Stimulated activated memory B cell treated with anti-CD40 and anti-IgM and Interleukin-4, amounts not matched to agents 10 μg/mL and 1 μg/mL and 100 μg/mL, for 72 hours (primary cell): ENCODE results near the gene ENDOD1.
A peak's percentile ranks its signal among the peaks of the same experiment; 100 is the strongest.
"Not testable (repeated sequence)": the region's sequence is repeated elsewhere in the genome, so short reads cannot be mapped to it uniquely, and the experiment has no call there.

Source experiments
- ATAC-seq: fragments of 150-1000 bp; cut with Tn5 transposase; 2 replicates; pipeline ENCODE4 v1.10.0; 2021
- H3K27ac Mint-ChIP-seq: one replicate; pipeline ENCODE4 v1.8.0; 2022; ENCODE audit warnings: mild to moderate bottlenecking, mixed read lengths
- H3K27me3 Mint-ChIP-seq: one replicate; pipeline ENCODE4 v1.8.0; 2022; ENCODE audit warnings: mixed read lengths
- H3K36me3 Mint-ChIP-seq: one replicate; pipeline ENCODE4 v1.8.0; 2022; ENCODE audit warnings: mixed read lengths
- H3K4me1 Mint-ChIP-seq: one replicate; pipeline ENCODE4 v1.8.0; 2022; ENCODE audit warnings: mixed read lengths
- H3K4me3 Mint-ChIP-seq: one replicate; pipeline ENCODE4 v1.8.0; 2022; ENCODE audit warnings: mild to moderate bottlenecking, moderate library complexity, mixed read lengths
- H3K9me3 Mint-ChIP-seq: one replicate; pipeline ENCODE4 v1.8.0; 2022; ENCODE audit warnings: mixed read lengths

ENDOD1 gene

DNA sequence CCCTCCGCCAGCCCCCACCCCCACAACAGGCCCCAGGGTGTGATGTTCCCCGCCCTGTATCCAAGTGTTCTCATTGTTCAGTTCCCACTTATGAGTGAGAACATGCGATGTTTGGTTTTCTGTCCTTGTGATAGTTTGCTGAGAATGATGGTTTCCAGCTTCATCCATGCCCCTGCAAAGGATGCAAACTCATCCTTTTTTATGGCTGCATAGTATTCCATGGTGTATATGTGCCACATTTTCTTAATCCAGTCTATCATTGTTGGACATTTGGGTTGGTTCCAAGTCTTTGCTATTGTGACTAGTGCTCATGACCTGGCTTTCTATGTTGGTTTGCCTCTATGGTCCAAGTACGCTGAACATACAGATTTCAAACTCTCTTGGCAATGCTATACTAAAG, 47.1 kb downstream of the ENDOD1 start:
- not testable (repeated sequence) for H3K4me3 Mint-ChIP-seq, H3K4me1 Mint-ChIP-seq, H3K27ac Mint-ChIP-seq, H3K9me3 Mint-ChIP-seq, ATAC-seq, H3K36me3 Mint-ChIP-seq, H3K27me3 Mint-ChIP-seq

DNA sequence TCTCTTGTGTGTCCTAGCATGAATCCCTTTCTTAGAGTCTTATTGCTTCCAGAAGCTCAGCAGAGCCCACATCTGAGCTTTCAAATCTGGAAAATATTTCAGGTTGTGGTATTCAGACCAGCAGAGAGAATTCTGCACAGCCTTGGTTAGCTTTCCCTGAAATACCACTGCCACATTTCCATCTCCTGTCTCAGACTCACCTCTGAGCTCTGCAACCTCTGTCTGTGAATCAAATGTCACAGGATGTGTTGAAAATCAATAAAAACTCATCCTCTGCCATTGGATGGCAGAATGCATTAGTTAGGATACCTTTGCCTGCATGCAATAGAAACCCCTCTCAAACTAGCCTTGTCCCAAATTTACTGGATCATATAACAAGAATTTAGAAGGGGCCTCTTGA, 47.7 kb downstream of the ENDOD1 start:
- H3K4me3 Mint-ChIP-seq, result no peak overlapping the region
- no peaks in the 10 kb centered on the region for H3K4me1 Mint-ChIP-seq
- no peak overlapping the region for H3K27ac Mint-ChIP-seq
- no peak for ATAC-seq
- H3K36me3 Mint-ChIP-seq, result peaks cover 2% of the 10 kb centered on the region
- H3K9me3 Mint-ChIP-seq, result no peaks in the 10 kb centered on the region
- H3K27me3 Mint-ChIP-seq, result no peaks in the 10 kb centered on the region

- no peaks in the 10 kb centered on the region for H3K27me3 Mint-ChIP-seq
- no peaks in the 10 kb centered on the region for H3K9me3 Mint-ChIP-seq
- H3K4me1 Mint-ChIP-seq, result peaks cover 8% of the 10 kb centered on the region
- no peaks in the 10 kb centered on the region for H3K36me3 Mint-ChIP-seq
- no peak overlapping the region for H3K4me3 Mint-ChIP-seq
- ATAC-seq, result peak; percentile 79
- H3K27ac Mint-ChIP-seq, result no peak overlapping the region
Measured at GRCh38 chr11:95138448-95138847, 48.8 kb downstream of the ENDOD1 start.

GRCh38 chr11:95140397-95141033, 50.9 kb downstream of the ENDOD1 start:
- ATAC-seq, result no peak
- Mint-ChIP-seq H3K4me1 (peaks cover 8% of the 10 kb centered on the region), H3K27ac (no peak overlapping the region), H3K27me3 (peaks cover 9% of the 10 kb centered on the region), H3K36me3 (no peaks in the 10 kb centered on the region), H3K9me3 (no peaks in the 10 kb centered on the region), H3K4me3 (no peak overlapping the region)

DNA sequence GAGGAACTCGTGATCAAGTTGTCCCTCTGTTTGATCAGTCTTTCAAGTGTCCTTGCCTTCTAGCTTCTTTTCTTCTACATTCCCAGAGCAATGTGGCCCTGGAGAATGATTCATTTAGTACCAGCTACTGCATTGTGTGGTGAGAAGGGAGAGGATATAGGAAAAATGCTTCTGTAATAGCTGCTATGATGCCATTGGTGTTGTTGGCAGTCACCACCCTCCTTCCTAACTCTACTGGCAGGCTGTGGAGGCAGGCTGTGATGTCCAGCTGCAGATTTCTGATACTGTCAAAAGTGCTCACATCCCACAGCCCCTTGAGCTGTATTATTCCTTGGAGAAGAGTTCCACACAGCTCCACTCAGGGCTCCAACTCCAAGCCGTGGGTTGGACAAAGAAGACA, 52.8 kb downstream of the ENDOD1 start:
- ATAC-seq, result no peak
- peaks cover 8% of the 10 kb centered on the region for H3K4me1 Mint-ChIP-seq
- no peak overlapping the region for H3K27ac Mint-ChIP-seq
- H3K36me3 Mint-ChIP-seq, result no peaks in the 10 kb centered on the region
- H3K9me3 Mint-ChIP-seq, result no peaks in the 10 kb centered on the region
- H3K4me3 Mint-ChIP-seq, result no peak overlapping the region
- peaks cover 9% of the 10 kb centered on the region for H3K27me3 Mint-ChIP-seq

DNA sequence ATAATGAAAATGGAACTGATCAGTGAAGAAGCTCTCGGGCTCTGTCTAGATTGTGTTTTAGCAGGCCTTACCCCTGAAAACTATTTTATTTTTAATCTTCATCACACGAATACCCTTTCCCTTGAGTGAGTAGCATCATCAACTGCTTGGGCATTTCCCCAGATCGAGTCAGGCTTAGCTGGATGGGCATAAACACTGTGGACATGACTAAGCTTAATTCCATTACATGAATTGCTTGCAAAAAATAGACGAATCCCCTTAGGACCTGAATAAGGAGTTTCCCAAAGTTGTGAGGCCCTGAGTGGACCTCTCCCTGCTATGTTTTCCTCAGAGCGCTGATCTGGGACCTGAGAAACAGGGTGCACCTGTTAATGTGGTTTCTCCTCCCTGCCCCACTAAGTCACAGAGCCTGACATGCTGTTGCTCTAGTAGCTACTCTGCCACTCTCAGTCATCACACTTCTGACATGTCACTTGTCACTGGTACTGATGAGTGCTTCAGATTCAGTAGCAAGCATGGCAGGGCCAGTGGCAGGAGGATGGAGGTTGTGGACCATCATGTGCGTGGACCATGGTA, 53.5 kb downstream of the ENDOD1 start:
- Mint-ChIP-seq H3K9me3 (no peaks in the 10 kb centered on the region), H3K27me3 (peaks cover 9% of the 10 kb centered on the region)
- ATAC-seq, result no peak

GRCh38 chr11:95144313-95145235, 54.9 kb downstream of the ENDOD1 start:
- H3K9me3 Mint-ChIP-seq, result no peaks in the 10 kb centered on the region
- H3K27ac Mint-ChIP-seq, result no peak overlapping the region
- H3K4me1 Mint-ChIP-seq, result peaks cover 10% of the 10 kb centered on the region
- H3K36me3 Mint-ChIP-seq, result no peaks in the 10 kb centered on the region
- H3K27me3 Mint-ChIP-seq, result peaks cover 9% of the 10 kb centered on the region
- ATAC-seq, result no peak
- no peak overlapping the region for H3K4me3 Mint-ChIP-seq

More for the DNA sequence above, 53.5 kb downstream of the ENDOD1 start:
- Mint-ChIP-seq H3K4me3 (no peak overlapping the region), H3K36me3 (no peaks in the 10 kb centered on the region), H3K4me1 (peaks cover 8% of the 10 kb centered on the region), H3K27ac (no peak overlapping the region)

- H3K4me1 Mint-ChIP-seq, result peaks cover 18% of the 10 kb centered on the region
- H3K36me3 Mint-ChIP-seq, result no peaks in the 10 kb centered on the region
- H3K27ac Mint-ChIP-seq, result no peak overlapping the region
- ATAC-seq, result no peak
- no peak overlapping the region for H3K4me3 Mint-ChIP-seq
- no peaks in the 10 kb centered on the region for H3K9me3 Mint-ChIP-seq
- H3K27me3 Mint-ChIP-seq, result peaks cover 9% of the 10 kb centered on the region
Measured at GRCh38 chr11:95145430-95146060, 55.9 kb downstream of the ENDOD1 start.

DNA sequence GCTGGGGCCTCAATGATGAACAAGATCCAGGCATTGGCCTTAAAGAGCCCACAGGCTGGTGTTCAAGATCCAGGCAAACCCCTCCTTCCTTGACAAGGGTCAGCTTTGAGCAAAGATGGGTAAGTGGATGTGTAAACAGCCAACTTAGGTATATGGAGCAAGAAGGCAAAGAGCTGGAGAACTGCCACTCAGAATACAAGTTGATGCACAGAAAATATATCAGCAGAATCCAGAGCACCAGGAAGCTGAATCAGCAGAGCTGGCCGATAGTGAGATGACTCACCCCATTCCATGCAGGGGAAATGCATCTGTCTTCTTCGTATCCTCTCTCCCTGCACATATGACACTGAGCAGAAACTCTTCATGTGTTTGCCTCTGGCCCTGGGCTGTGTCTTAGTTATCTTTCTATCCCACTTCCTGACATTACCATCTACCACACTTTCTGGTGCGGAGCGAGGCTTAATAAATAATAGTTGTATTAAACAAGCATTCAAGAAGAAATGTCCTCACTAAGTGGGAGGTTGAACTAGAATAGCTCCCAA, 57.8 kb downstream of the ENDOD1 start:
- no peak for ATAC-seq

DNA sequence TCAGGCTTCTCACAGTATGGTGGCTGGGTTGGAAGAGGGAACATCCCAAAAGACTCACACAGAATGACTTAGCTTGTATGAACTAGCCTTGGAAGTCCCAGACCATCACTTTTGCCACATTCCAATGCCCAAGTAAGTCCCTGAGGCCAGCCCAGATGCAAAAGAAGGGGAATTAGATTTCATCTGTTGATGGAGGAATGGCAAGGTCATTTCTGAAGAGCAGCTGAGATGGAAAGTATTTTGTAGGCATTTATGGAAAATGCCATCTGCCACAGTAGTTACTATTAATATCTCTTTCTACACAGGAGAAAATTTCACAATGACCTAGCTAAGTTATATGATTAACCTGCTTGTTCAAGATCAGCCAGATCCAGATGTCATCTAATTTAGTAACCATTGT, 58.8 kb downstream of the ENDOD1 start:
- H3K4me3 Mint-ChIP-seq, result no peak overlapping the region
- H3K4me1 Mint-ChIP-seq, result peaks cover 31% of the 10 kb centered on the region
- ATAC-seq, result no peak
- H3K9me3 Mint-ChIP-seq, result no peaks in the 10 kb centered on the region
- H3K36me3 Mint-ChIP-seq, result no peaks in the 10 kb centered on the region
- peaks cover 9% of the 10 kb centered on the region for H3K27me3 Mint-ChIP-seq
- no peak overlapping the region for H3K27ac Mint-ChIP-seq

More for the DNA sequence above, 57.8 kb downstream of the ENDOD1 start:
- peaks cover 30% of the 10 kb centered on the region for H3K4me1 Mint-ChIP-seq
- no peak overlapping the region for H3K4me3 Mint-ChIP-seq
- no peaks in the 10 kb centered on the region for H3K9me3 Mint-ChIP-seq
- no peaks in the 10 kb centered on the region for H3K36me3 Mint-ChIP-seq
- H3K27me3 Mint-ChIP-seq, result peaks cover 9% of the 10 kb centered on the region
- no peak overlapping the region for H3K27ac Mint-ChIP-seq

DNA sequence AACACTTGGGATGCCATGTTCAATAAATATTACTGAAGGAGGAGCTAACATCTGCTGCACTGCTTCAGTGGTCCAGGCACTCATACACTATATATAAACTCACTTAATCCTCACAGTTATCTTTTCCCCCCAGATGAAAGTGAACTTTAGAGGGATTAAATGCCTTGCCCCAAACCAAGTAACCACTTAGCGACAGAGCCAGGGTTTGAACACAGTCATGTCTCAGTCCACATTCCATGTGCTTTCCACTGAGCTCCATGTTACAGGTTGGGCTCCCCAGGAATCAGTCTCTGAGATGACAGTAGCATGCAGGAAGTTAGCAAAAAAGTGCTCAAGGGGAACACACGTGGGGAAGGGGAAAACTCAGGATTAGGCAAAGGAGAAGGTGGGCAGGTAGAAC, 59.3 kb downstream of the ENDOD1 start:
- Mint-ChIP-seq H3K27me3 (peaks cover 9% of the 10 kb centered on the region), H3K9me3 (no peaks in the 10 kb centered on the region), H3K27ac (no peak overlapping the region), H3K4me3 (no peak overlapping the region), H3K36me3 (no peaks in the 10 kb centered on the region), H3K4me1 (peaks cover 36% of the 10 kb centered on the region)
- ATAC-seq, result no peak

- ATAC-seq, result no peak
- H3K9me3 Mint-ChIP-seq, result no peaks in the 10 kb centered on the region
- H3K36me3 Mint-ChIP-seq, result no peaks in the 10 kb centered on the region
- H3K4me1 Mint-ChIP-seq, result peaks cover 44% of the 10 kb centered on the region
- peak overlapping the region; percentile 79 for H3K27ac Mint-ChIP-seq
- H3K27me3 Mint-ChIP-seq, result peaks cover 2% of the 10 kb centered on the region
- H3K4me3 Mint-ChIP-seq, result peak overlapping the region; percentile 83
Measured at GRCh38 chr11:95149651-95150364, 60.2 kb downstream of the ENDOD1 start.

DNA sequence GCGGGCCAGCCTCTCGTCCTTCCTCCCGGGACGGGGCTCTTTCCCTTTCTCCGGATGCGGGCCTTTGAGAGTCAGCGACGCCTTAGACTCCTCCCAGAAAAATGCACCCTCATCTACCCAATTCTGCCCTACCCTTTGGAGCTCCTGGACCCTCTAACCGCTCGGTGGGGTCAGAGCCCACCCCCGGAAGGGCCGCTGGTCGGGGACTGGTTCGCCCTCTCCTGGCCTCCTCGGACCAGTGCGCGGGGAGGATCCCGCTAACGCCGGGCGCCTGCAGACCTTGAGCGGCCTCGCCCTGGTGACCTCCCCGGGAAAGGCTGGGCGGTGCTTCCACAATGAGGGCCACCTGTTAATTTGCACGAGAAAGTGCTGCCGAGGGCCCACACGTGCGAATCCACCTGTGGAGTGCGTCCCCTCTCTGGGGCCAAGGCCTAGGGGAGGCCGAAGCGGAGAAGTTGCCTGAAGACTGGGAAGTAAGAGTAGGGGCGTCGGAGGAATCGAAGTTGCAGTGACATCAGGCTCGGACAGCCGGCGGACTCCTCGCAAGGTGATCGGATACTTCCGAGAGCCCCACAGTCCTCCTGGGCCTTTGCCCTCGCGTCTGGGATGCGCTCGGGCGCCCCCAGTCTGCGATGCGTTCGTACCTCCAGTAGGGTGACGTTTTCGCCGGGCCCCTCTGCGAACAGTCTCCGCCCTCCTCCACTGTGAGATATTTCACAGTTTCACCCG, 61.5 kb downstream of the ENDOD1 start:
- Mint-ChIP-seq H3K9me3 (no peaks in the 10 kb centered on the region), H3K4me1 (peaks cover 45% of the 10 kb centered on the region), H3K4me3 (peak overlapping the region; percentile 83), H3K27me3 (no peaks in the 10 kb centered on the region), H3K27ac (peak overlapping the region; percentile 79), H3K36me3 (peaks cover 2% of the 10 kb centered on the region)
- peak; percentile 95 for ATAC-seq
